Activated CD8-positive, alpha-beta memory T cell treated with anti-CD3 and anti-CD28 coated beads for 36 hours (primary cell): ENCODE data around the gene TLNRD1. TPM values are rescaled to one million over a fixed set of nuclear protein-coding genes. Genes with fewer than 3 reads are reported as not detected.

Experiments used
- CTCF ChIA-PET: fragments of 350-600 bp; sonication (Branson Sonifier 250); formaldehyde crosslinking; loops from one replicate; lab custom pipeline; 2021; ENCODE audit warnings: antibody characterized with exemption; lab: Charles Lee
- POLR2A ChIA-PET: fragments of 350-600 bp; sonication (Branson Sonifier 250); formaldehyde crosslinking; loops from one replicate; lab custom pipeline; 2021; ENCODE audit warnings: antibody characterized with exemption; lab: Charles Lee
- total RNA-seq, 2 experiments: library from RNA; stranded (reverse); gene quantifications; one replicate each; pipeline ENCODE4 v1.2.3, GENCODE V29; 2021

TLNRD1 gene
- total RNA-seq, 2 experiments from 2014 or later = 37.4 to 37.8 TPM

GRCh38 chr15:80992006-80992405, 8.7 kb upstream of the TLNRD1 start:
- ChIA-PET POLR2A (interaction anchor here (1.4 kb wide), 1 partner anchor 9 kb away, joined by 7 read pairs; the partner anchor contains the start of gene TLNRD1), CTCF (no interaction called here)

GRCh38 chr15:80992441-80992840, 8.3 kb upstream of the TLNRD1 start:
- ChIA-PET POLR2A (no interaction called here), CTCF (interaction anchor here (0.7 kb wide), 1 partner anchor 274 kb away, joined by 3 read pairs; no protein-coding TSS in a partner anchor)

GRCh38 chr15:80996247-80996646, 4.5 kb upstream of the TLNRD1 start:
- ChIA-PET POLR2A (no interaction called here), CTCF (no interaction called here)

GRCh38 chr15:80997692-80998091, 3.0 kb upstream of the TLNRD1 start:
- POLR2A ChIA-PET = no interaction called here
- CTCF ChIA-PET = interaction anchor here (1.2 to 1.7 kb wide), 2 partner anchors 13 to 268 kb away, joined by 4 to 6 read pairs; no protein-coding TSS in a partner anchor

- POLR2A ChIA-PET = no interaction called here
- CTCF ChIA-PET = interaction anchor here (1.2 to 1.7 kb wide), 2 partner anchors 12 to 268 kb away, joined by 4 to 6 read pairs; no protein-coding TSS in a partner anchor
Observed at GRCh38 chr15:80998251-80998650, 2.5 kb upstream of the TLNRD1 start.

- CTCF ChIA-PET = interaction anchor here (0.9 kb wide), 1 partner anchor 32 kb away, joined by 3 read pairs; no protein-coding TSS in a partner anchor
- POLR2A ChIA-PET = interaction anchor here (1.0 to 2.1 kb wide), 3 partner anchors 10 to 24 kb away, joined by 3 to 14 read pairs (median 4); no protein-coding TSS in a partner anchor
Observed at GRCh38 chr15:80999623-81000036, 1.1 kb upstream of the TLNRD1 start.

GRCh38 chr15:81000144-81000623, 539 bp upstream of the TLNRD1 start:
- CTCF ChIA-PET = interaction anchor here (1.1 to 1.9 kb wide), 3 partner anchors 10 to 266 kb away, joined by 3 to 9 read pairs (median 8); no protein-coding TSS in a partner anchor
- POLR2A ChIA-PET = interaction anchor here (1.0 to 2.2 kb wide), 4 partner anchors 9 to 24 kb away, joined by 3 to 14 read pairs (median 6); no protein-coding TSS in a partner anchor

- POLR2A ChIA-PET = interaction anchor here (0.9 to 2.2 kb wide), 8 partner anchors 8 to 265 kb away, joined by 3 to 14 read pairs (median 4); no protein-coding TSS in a partner anchor
Observed at GRCh38 chr15:81001152-81002008, 657 bp downstream of the TLNRD1 start.

GRCh38 chr15:81002009-81002330, 1.2 kb downstream of the TLNRD1 start:
- ChIA-PET CTCF (interaction anchor here (0.9 to 1.1 kb wide), 2 partner anchors 16 to 73 kb away, joined by 3 read pairs; no protein-coding TSS in a partner anchor), POLR2A (interaction anchor here (0.9 to 2.2 kb wide), 5 partner anchors 11 to 264 kb away, joined by 3 to 14 read pairs (median 5); no protein-coding TSS in a partner anchor)

More at GRCh38 chr15:81001152-81002008, 657 bp downstream of the TLNRD1 start:
- CTCF ChIA-PET = interaction anchor here (0.9 to 1.9 kb wide), 5 partner anchors 11 to 265 kb away, joined by 3 to 9 read pairs (median 3); no protein-coding TSS in a partner anchor

- ChIA-PET CTCF (interaction anchor here (1.1 to 1.9 kb wide), 2 partner anchors 72 to 264 kb away, joined by 3 to 6 read pairs; no protein-coding TSS in a partner anchor), POLR2A (interaction anchor here (1.0 to 1.7 kb wide), 2 partner anchors 18 to 23 kb away, joined by 3 to 5 read pairs; no protein-coding TSS in a partner anchor)
Observed at GRCh38 chr15:81002331-81003096, 1.8 kb downstream of the TLNRD1 start.

- ChIA-PET CTCF (interaction anchor here (1.9 kb wide), 1 partner anchor 263 kb away, joined by 6 read pairs; no protein-coding TSS in a partner anchor), POLR2A (no interaction called here)
Observed at GRCh38 chr15:81003097-81003350, 2.3 kb downstream of the TLNRD1 start.

- POLR2A ChIA-PET = no interaction called here
- CTCF ChIA-PET = interaction anchor here (0.7 kb wide), 1 partner anchor 169 kb away, joined by 5 read pairs; no protein-coding TSS in a partner anchor
Observed at GRCh38 chr15:81006124-81006523, 5.4 kb downstream of the TLNRD1 start.

GRCh38 chr15:81007428-81008064, 6.8 kb downstream of the TLNRD1 start:
- ChIA-PET CTCF (no interaction called here), POLR2A (interaction anchor here (0.6 kb wide), 1 partner anchor 36 kb away, joined by 3 read pairs; no protein-coding TSS in a partner anchor)

- CTCF ChIA-PET = no interaction called here
Observed at GRCh38 chr15:81008312-81008711, 7.6 kb downstream of the TLNRD1 start.

GRCh38 chr15:81010086-81010485, 9.4 kb downstream of the TLNRD1 start:
- ChIA-PET POLR2A (interaction anchor here (1.5 kb wide), 1 partner anchor 10 kb away, joined by 4 read pairs; the partner anchor contains the start of gene TLNRD1), CTCF (no interaction called here)

More at GRCh38 chr15:81008312-81008711, 7.6 kb downstream of the TLNRD1 start:
- POLR2A ChIA-PET = no interaction called here

GRCh38 chr15:81011593-81011992, 10.9 kb downstream of the TLNRD1 start:
- ChIA-PET POLR2A (no interaction called here), CTCF (interaction anchor here (0.6 kb wide), 1 partner anchor 26 kb away, joined by 4 read pairs; no protein-coding TSS in a partner anchor)

- CTCF ChIA-PET = interaction anchor here (0.7 kb wide), 1 partner anchor 113 kb away, joined by 3 read pairs; no protein-coding TSS in a partner anchor
- POLR2A ChIA-PET = no interaction called here
Observed at GRCh38 chr15:81012588-81012987, 11.9 kb downstream of the TLNRD1 start.

- POLR2A ChIA-PET = no interaction called here
- CTCF ChIA-PET = interaction anchor here (0.7 kb wide), 1 partner anchor 114 kb away, joined by 3 read pairs; no protein-coding TSS in a partner anchor
Observed at GRCh38 chr15:81013396-81013929, 12.7 kb downstream of the TLNRD1 start.
